Liver (tissue), 3 donors: ENCODE data around the gene B4GALT2.

ENCODE experiments used
- YY1 ChIP-seq: IDR thresholded peaks from 2 replicates; pipeline ENCODE4 v1.6.1; 2016; ENCODE audit warnings: antibody characterized with exemption, mild to moderate bottlenecking
- TF ChIP-seq, protein P1 (sequence below): IDR thresholded peaks from 2 replicates; pipeline ENCODE4 v1.6.1; 2016; ENCODE audit warnings: antibody characterized with exemption
- TF ChIP-seq, protein P2 (sequence below): IDR thresholded peaks from 2 replicates; pipeline ENCODE4 v1.6.1; 2016; ENCODE audit warnings: antibody characterized with exemption
- TF ChIP-seq, protein P3 (sequence below): fragments of 150-350 bp; IDR thresholded peaks from 2 replicates; pipeline ENCODE4 v1.5.1; 2017; ENCODE audit warnings: improper control_type of control experiment, low read depth, low read length; ENCODE audit not compliant: missing input control
- donor health status: healthy.
- donor health status: healthy.

DNA sequence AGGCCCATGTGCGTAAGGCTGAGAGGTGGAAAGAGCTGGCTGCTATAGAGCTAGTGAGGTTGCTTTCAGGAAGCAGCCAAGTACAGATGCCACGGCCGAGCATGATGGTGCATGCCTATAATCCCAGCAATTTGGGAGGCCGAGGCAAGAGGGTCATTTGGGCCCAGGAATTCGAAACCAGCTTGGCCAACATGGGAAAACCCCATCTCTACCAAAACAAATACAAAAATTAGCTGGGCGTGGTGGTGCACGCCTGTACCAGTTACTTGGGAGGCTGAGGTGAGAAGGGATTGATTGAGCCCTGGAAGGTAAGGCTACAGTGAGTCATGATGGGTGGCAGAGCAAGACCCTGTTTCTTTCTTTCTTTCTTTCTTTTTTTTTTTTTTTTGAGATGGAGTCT lies 15.1 kb downstream of the B4GALT2 start:
- TF ChIP-seq, protein P1, sequence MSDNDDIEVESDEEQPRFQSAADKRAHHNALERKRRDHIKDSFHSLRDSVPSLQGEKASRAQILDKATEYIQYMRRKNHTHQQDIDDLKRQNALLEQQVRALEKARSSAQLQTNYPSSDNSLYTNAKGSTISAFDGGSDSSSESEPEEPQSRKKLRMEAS, result no peak
- TF ChIP-seq YY1, result no peak
- TF ChIP-seq, protein P2, sequence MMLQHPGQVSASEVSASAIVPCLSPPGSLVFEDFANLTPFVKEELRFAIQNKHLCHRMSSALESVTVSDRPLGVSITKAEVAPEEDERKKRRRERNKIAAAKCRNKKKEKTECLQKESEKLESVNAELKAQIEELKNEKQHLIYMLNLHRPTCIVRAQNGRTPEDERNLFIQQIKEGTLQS, result no peak
- TF ChIP-seq, protein P3, sequence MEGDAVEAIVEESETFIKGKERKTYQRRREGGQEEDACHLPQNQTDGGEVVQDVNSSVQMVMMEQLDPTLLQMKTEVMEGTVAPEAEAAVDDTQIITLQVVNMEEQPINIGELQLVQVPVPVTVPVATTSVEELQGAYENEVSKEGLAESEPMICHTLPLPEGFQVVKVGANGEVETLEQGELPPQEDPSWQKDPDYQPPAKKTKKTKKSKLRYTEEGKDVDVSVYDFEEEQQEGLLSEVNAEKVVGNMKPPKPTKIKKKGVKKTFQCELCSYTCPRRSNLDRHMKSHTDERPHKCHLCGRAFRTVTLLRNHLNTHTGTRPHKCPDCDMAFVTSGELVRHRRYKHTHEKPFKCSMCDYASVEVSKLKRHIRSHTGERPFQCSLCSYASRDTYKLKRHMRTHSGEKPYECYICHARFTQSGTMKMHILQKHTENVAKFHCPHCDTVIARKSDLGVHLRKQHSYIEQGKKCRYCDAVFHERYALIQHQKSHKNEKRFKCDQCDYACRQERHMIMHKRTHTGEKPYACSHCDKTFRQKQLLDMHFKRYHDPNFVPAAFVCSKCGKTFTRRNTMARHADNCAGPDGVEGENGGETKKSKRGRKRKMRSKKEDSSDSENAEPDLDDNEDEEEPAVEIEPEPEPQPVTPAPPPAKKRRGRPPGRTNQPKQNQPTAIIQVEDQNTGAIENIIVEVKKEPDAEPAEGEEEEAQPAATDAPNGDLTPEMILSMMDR, result no peak
